Measurements from ENCODE around the gene CABP7. TPM values are rescaled to one million over a fixed set of nuclear protein-coding genes. Genes with fewer than 3 reads are reported as not detected.

The CABP7 gene
- total RNA-seq, 1 experiment from 2014 or later: not detected

DNA sequence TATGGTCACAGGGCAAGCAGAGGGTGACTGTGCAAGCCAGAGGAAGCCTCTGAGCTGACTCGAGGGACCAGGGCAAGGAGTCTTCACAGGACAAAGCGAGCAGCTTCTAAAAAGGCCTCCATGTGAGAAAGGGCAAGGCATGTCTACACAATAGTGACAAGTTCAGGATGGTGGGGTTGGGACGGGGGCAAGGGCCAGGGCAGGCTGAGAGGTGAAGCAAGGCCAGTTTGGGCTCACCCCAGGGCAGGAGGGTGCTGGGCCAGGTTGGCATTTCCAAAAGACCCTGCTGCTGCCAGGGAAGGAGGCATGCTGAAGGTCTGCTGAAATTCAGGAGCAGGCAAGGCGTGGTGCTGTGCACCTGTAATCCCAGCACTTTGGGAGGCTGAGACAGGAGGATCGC lies 12.3 kb upstream of the CABP7 start:
- Mint-ChIP-seq H3K4me3 (ENCODE audit: low read depth, unreplicated experiment) (no peak overlapping the region), H3K27me3 (ENCODE audit: unreplicated experiment) (peaks cover 64% of the 10 kb centered on the region), H3K36me3 (ENCODE audit: insufficient read depth, unreplicated experiment) (peaks cover 4% of the 10 kb centered on the region), H3K27ac (ENCODE audit: unreplicated experiment) (no peak overlapping the region), H3K4me1 (ENCODE audit: low read depth, unreplicated experiment) (peaks cover 9% of the 10 kb centered on the region), H3K9me3 (ENCODE audit: low read depth, unreplicated experiment) (no peaks in the 10 kb centered on the region)
- CTCF ChIA-PET: no interaction called here
- TF ChIP-seq CTCF (IDR thresholded peaks at IDR 0.05; ENCODE audit: unreplicated experiment): no peak
- DNase-seq: no peak
- intact Hi-C loops (cut with micrococcal nuclease; ENCODE audit: unreplicated experiment): no loop called here
- no TSS peak for BruUV-seq (replicated peaks)

DNA sequence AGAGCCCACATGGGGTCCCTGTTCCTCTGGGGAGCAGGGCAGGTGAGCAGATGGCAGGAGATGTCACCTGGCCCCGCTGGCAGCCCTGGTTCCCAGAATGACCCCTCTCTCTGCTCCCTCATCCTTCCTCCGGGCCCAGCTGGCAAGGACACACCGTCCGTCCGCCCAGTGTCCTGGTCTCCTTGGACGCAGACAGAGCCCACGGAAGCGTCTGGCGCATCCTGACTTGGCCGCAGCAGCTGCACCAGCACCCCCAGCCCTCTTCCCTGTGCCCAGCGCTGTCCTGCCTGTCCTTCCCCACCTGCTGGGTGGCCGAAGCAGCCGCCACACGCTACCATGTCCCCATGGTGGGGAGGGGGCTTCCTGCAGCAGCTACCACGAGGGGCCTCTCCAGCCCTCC lies 9.6 kb upstream of the CABP7 start:
- CTCF ChIA-PET: interaction anchor here (0.6 kb wide), 1 partner anchor 47 kb away, joined by 12 read pairs; no protein-coding TSS in a partner anchor
- BruUV-seq (replicated peaks): no TSS peak
- no peak for TF ChIP-seq CTCF (IDR thresholded peaks at IDR 0.05; ENCODE audit: unreplicated experiment)
- H3K36me3 Mint-ChIP-seq (ENCODE audit: insufficient read depth, unreplicated experiment): no peaks in the 10 kb centered on the region
- DNase-seq: no peak
- no peak overlapping the region for H3K27ac Mint-ChIP-seq (ENCODE audit: unreplicated experiment)
- no peaks in the 10 kb centered on the region for H3K9me3 Mint-ChIP-seq (ENCODE audit: low read depth, unreplicated experiment)
- H3K27me3 Mint-ChIP-seq (ENCODE audit: unreplicated experiment): peaks cover 89% of the 10 kb centered on the region
- intact Hi-C loops (cut with micrococcal nuclease; ENCODE audit: unreplicated experiment): no loop called here
- peaks cover 9% of the 10 kb centered on the region for H3K4me1 Mint-ChIP-seq (ENCODE audit: low read depth, unreplicated experiment)
- no peak overlapping the region for H3K4me3 Mint-ChIP-seq (ENCODE audit: low read depth, unreplicated experiment)

DNA sequence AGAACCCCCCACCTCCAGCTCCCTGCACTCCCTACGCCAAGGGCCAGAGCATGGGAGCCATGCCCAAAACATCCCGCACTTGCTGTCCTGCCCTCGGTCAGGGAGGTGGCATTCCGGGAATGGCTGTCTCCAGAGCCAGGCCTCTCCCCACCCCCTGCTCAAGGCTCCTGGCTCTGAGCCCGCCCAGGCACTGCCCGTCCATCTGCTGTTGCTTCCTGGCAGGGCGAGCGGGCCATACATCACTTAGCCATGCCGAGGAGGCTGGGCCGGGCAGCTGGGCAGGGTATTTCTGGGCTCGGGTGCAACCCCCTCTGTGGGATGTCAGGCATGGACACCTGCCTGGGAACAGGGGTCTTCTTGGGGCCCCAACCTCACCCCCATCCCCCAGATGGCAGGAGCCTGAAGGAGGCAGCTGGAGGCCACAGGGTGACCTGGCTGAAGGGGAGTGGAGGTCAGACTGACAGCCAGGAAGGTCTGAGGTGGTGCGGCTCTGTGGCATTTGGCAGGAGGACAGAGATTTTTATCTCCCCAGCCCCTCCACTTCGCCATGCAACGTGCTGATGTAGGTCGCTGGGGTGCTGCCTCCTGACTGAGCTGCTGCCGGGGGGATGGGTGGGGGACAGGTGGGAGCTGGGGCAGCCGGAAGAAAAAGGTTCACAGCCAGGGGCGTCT lies 8.7 kb upstream of the CABP7 start:
- peaks cover 14% of the 10 kb centered on the region for H3K4me1 Mint-ChIP-seq (ENCODE audit: low read depth, unreplicated experiment)
- peak; percentile 43 for DNase-seq
- intact Hi-C loops (cut with micrococcal nuclease; ENCODE audit: unreplicated experiment): no loop called here
- H3K27ac Mint-ChIP-seq (ENCODE audit: unreplicated experiment): no peak overlapping the region
- peaks cover under 1% of the 10 kb centered on the region for H3K36me3 Mint-ChIP-seq (ENCODE audit: insufficient read depth, unreplicated experiment)
- no peaks in the 10 kb centered on the region for H3K9me3 Mint-ChIP-seq (ENCODE audit: low read depth, unreplicated experiment)
- no peak overlapping the region for H3K4me3 Mint-ChIP-seq (ENCODE audit: low read depth, unreplicated experiment)
- CTCF ChIA-PET: interaction anchor here (0.6 kb wide), 1 partner anchor 46 kb away, joined by 12 read pairs; no protein-coding TSS in a partner anchor
- no peak for TF ChIP-seq CTCF (IDR thresholded peaks at IDR 0.05; ENCODE audit: unreplicated experiment)
- H3K27me3 Mint-ChIP-seq (ENCODE audit: unreplicated experiment): peaks cover 97% of the 10 kb centered on the region
- no TSS peak for BruUV-seq (replicated peaks)

- no TSS peak for BruUV-seq (replicated peaks)
- Mint-ChIP-seq H3K27me3 (ENCODE audit: unreplicated experiment) (peaks cover 97% of the 10 kb centered on the region), H3K27ac (ENCODE audit: unreplicated experiment) (no peak overlapping the region), H3K4me1 (ENCODE audit: low read depth, unreplicated experiment) (peaks cover 24% of the 10 kb centered on the region), H3K4me3 (ENCODE audit: low read depth, unreplicated experiment) (no peak overlapping the region), H3K36me3 (ENCODE audit: insufficient read depth, unreplicated experiment) (peaks cover 8% of the 10 kb centered on the region), H3K9me3 (ENCODE audit: low read depth, unreplicated experiment) (no peaks in the 10 kb centered on the region)
- no peak for TF ChIP-seq CTCF (IDR thresholded peaks at IDR 0.05; ENCODE audit: unreplicated experiment)
- DNase-seq: no peak
- intact Hi-C loops (cut with micrococcal nuclease; ENCODE audit: unreplicated experiment): no loop called here
- CTCF ChIA-PET: interaction anchor here (0.6 kb wide), 1 partner anchor 1145 kb away, joined by 3 read pairs; no protein-coding TSS in a partner anchor
These were observed 7.7 kb upstream of the CABP7 start for GRCh38 chr22:29712119-29712518.

All from Calu3 (cell line).